ENCODE data around the gene CREB3.

CREB3 gene

GRCh38 chr9:35728041-35728971, 4.2 kb upstream of the CREB3 start:
- DNase-seq, result no peak

DNA sequence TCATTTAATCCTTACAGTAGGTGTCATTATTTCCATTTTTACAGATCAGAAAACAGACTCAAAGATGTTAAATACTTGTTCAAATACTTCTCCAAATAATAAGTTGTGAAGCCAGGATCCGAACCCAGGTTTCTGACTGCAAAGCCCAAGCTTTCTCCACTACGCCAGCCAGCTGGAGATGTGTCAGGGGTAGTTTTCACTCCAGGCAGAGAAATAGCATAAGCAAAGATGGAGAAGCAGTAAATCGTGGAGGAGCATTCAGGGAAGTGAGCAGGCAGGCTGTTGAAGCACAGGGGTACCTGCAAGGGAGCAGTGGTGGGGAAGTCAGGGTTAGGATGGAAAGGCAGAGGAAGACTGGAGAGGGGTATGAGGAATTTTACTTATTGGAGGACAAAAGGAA, 3.4 kb upstream of the CREB3 start:
- no peak for DNase-seq

DNA sequence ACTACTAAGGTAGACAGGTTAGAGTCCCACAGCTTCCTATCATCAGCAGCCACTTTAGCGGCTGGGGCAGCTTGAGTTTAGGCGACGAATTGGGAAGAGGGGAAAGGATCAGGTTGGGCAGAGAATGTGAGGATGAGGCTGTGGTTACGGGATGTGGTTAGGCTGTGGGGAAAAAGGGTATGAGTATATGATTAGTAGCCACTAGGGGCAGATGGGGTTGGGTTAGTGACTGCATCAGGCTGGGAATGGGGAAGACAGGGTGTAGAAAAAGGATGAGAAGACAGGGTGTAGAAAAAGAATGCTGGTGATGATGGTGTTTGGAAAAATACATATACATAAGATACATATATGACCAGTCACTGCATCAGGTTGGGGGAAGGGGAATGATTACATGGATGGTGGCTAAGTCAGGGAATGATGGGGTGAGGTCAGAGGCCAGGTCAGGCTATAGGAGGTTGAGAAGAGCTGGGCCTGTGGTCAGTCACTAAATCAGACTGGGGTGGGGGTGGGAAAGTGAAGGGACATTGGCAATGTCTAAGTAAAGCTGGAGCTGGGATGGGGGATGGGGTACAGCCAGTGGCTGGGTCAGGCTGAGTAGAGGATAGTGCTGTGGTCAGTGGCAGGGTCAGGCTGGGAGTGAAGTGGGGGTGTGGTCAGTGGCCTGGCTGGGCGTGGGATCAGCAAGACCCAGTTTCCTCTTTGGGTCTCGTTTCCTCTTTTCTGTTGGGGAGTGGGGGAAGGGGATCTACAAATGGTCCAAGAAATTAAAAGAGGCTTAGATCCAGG, 2.6 kb upstream of the CREB3 start:
- no peak for DNase-seq

GRCh38 chr9:35730486-35730854, 2.0 kb upstream of the CREB3 start:
- no peak for DNase-seq

- DNase-seq, result no peak
Observed at GRCh38 chr9:35731415-35732184, 866 bp upstream of the CREB3 start.

DNA sequence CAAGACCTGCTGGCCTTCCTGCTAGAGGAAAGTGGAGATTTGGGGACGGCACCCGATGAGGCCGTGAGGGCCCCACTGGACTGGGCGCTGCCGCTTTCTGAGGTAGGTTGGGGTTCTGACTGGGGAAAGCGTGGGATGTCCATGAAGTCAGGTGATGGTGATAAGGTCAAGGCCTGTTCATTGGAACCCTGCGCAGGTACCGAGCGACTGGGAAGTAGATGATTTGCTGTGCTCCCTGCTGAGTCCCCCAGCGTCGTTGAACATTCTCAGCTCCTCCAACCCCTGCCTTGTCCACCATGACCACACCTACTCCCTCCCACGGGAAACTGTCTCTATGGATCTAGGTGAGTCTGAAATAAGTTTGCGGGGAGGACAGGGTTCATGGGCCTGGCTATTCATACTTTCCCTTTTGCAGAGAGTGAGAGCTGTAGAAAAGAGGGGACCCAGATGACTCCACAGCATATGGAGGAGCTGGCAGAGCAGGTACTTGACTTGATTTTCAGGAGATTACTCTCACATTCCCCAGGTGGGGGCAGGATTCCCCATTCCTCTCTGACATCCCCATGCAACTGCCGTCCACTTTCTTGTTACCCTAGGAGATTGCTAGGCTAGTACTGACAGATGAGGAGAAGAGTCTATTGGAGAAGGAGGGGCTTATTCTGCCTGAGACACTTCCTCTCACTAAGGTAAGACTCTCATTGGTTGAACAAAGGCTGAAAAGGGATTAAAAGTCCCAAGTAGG, 505 bp downstream of the CREB3 start:
- DNase-seq, result no peak

GRCh38 chr9:35734096-35734495, 1.6 kb downstream of the CREB3 start:
- DNase-seq, result no peak

- peak; percentile 19 for DNase-seq
Observed at GRCh38 chr9:35736201-35736633, 3.8 kb downstream of the CREB3 start.

DNA sequence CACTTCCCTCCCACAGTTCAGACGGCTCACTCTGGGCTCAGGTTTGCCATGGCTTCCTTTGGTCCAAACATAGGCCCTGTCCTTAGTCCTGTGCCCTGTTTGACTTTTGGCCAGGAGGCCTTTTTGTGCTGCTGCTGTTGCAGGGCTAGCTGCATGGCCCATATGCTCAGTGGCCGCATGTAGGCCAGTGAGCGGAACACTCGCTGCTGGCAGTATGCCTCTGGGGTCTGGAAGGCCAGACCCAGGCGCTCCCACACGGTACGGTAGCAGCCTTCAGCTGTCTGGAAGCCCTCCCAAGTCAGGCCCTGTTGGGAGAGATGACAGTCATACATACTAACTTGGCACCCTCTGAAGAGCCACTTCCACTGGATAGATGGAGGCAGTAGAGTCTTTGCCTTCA, 4.7 kb downstream of the CREB3 start:
- DNase-seq, result no peak

GRCh38 chr9:35738186-35738585, 5.7 kb downstream of the CREB3 start:
- DNase-seq, result no peak

GRCh38 chr9:35738924-35739323, 6.5 kb downstream of the CREB3 start:
- DNase-seq, result no peak

- no peak for DNase-seq
Observed at GRCh38 chr9:35740243-35740642, 7.8 kb downstream of the CREB3 start.

- DNase-seq, result no peak
Observed at GRCh38 chr9:35741740-35742139, 9.3 kb downstream of the CREB3 start.

- no peak for DNase-seq
Observed at GRCh38 chr9:35743452-35743851, 11.0 kb downstream of the CREB3 start.

- no peak for DNase-seq
Observed at GRCh38 chr9:35743880-35744518, 11.5 kb downstream of the CREB3 start.

- DNase-seq, result no peak
Observed at GRCh38 chr9:35745569-35745968, 13.1 kb downstream of the CREB3 start.

DNA sequence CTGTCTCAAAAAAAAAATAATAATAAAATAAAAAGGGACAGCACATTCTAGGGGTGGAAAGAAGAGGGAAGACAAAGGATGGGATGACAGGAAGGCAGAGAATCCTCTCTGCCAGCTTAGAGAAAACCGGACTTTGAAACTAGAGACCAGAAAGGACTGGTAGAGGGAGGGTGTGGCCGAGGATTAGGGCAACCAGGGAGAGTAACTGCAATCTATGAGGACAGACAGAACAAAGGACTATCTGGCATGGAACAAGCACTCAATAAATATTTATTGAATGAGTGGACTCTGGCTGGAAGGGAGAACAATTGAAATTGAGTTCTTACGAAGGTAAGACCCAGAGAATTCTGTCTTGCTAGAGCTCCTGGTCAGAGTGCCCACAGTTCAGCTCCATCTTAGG, 14.1 kb downstream of the CREB3 start:
- no peak for DNase-seq

GRCh38 chr9:35748242-35748857, 15.9 kb downstream of the CREB3 start:
- no peak for DNase-seq

DNA sequence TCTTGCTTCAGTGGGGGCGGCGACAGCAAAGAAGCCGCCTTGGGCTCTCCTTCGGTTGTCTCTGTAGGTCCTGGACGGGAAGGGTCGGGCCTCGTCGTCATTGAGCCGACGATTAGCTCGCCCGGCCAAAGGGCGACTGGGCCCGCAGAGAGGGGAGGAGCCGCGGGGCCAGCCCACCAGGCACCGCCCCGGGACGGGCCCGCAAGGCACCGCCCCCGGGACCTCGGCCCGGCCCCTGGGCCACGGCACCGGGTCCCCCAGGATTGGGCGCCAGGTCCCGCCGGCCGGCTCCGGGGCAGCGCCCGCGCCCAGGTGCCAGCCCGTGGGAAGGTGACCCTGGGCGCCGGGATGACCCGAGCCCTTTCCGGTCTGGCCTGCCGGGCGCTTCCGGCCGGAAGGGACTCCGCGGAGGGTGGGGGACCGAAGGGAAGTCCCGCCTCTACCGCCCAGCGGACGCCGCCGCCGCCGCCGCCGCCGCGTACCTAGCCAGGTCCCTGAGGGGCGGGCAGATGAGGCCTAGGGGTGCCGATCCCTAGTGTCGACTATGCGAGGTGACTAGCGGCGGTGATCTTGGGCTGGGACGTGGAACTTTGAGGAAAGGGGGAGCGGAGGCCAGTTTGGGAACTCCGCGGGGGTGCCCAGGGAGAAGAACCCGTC, 16.5 kb downstream of the CREB3 start, which contains the start of the genes GBA2 and RGP1:
TSS of gene GBA2 (minus strand) at position 371 of the 657 bp plus-strand sequence. CDS start 524 bp downstream, outside the sequence.
TSS of gene RGP1 (plus strand) at position 430 of the 657 bp plus-strand sequence. CDS start 469 bp downstream, outside the sequence.
- peak; percentile 26 for DNase-seq

DNA sequence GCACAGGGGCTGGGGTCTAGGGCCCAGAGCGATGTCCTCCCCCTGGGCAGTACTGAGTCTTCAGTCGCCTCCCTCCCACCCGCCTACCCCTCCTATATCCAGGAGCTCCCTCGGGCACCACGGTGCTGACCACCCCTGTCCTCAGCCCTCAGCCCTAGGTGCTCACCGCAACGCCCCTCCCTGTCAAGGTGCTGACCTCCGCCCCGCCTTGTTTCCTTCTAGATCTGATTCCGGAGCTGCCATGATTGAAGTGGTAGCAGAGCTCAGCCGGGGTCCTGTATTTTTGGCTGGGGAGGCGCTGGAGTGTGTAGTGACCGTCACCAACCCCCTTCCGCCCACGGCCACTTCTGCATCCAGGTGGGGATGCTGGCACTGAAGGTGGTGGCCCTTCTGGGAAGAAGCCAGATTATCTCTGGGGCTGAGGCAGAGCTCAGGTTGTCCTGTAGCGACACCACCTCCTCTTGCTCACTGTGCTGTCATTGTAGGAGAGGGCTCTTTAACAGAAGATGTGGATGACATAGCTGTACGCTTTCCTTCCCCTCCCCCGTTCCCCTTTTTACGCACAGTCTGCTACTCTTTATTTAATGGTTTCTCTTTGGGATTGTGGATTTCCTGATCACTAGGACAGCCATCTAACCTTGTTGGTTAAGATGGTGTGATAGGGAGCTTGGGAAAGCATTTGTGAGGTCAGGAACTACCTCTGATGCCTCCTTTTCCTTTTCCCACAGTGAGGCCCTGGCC, 17.2 kb downstream of the CREB3 start:
- DNase-seq, result no peak

All from NCI-H2227 treated with DMSO at 0.1 percent for 48 hours (cell line).